DND-41 (cell line): ENCODE results near the gene TBX4.

ENCODE experiments used
- EZH2 ChIP-seq: IDR thresholded peaks from 3 replicates; pipeline ENCODE4 v1.6.1; 2012; ENCODE audit warnings: borderline replicate concordance, low read depth, mild to moderate bottlenecking, moderate library complexity, low read length, inconsistent platforms; ENCODE audit not compliant: severe bottlenecking
- TF ChIP-seq, protein P1 (sequence below): IDR thresholded peaks from 2 replicates; pipeline ENCODE4 v1.5.1; 2012; ENCODE audit warnings: borderline replicate concordance, low read length, moderate library complexity, mild to moderate bottlenecking; ENCODE audit not compliant: poor library complexity, severe bottlenecking; ENCODE audit errors: extremely low read depth

DNA sequence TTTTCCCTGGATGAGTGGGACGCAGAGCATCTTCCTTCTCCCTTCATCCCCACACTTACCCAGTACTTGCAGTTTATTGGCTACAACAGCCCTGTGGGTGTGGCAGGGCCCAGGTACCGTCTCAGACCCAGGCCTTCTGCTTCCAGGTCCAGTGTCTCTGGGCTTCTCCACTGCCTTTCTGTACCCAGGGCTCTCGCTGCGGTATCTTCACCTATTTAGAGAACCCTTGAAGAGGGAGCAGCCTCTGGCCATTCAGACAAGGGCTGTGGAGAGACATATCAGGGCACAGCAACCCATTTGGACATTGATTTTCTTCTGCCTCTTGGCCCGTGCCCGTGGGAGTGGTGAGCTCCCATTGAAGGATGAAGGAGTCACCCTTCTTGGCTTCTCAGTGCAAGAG is 17.3 kb downstream of the TBX4 start:
- TF ChIP-seq, protein P1, sequence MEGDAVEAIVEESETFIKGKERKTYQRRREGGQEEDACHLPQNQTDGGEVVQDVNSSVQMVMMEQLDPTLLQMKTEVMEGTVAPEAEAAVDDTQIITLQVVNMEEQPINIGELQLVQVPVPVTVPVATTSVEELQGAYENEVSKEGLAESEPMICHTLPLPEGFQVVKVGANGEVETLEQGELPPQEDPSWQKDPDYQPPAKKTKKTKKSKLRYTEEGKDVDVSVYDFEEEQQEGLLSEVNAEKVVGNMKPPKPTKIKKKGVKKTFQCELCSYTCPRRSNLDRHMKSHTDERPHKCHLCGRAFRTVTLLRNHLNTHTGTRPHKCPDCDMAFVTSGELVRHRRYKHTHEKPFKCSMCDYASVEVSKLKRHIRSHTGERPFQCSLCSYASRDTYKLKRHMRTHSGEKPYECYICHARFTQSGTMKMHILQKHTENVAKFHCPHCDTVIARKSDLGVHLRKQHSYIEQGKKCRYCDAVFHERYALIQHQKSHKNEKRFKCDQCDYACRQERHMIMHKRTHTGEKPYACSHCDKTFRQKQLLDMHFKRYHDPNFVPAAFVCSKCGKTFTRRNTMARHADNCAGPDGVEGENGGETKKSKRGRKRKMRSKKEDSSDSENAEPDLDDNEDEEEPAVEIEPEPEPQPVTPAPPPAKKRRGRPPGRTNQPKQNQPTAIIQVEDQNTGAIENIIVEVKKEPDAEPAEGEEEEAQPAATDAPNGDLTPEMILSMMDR, result no peak
- no peak for TF ChIP-seq EZH2
